Measurements from ENCODE around the gene CKAP4.
A peak's percentile ranks its signal among the peaks of the same experiment; 100 is the strongest.

Gene CKAP4

DNA sequence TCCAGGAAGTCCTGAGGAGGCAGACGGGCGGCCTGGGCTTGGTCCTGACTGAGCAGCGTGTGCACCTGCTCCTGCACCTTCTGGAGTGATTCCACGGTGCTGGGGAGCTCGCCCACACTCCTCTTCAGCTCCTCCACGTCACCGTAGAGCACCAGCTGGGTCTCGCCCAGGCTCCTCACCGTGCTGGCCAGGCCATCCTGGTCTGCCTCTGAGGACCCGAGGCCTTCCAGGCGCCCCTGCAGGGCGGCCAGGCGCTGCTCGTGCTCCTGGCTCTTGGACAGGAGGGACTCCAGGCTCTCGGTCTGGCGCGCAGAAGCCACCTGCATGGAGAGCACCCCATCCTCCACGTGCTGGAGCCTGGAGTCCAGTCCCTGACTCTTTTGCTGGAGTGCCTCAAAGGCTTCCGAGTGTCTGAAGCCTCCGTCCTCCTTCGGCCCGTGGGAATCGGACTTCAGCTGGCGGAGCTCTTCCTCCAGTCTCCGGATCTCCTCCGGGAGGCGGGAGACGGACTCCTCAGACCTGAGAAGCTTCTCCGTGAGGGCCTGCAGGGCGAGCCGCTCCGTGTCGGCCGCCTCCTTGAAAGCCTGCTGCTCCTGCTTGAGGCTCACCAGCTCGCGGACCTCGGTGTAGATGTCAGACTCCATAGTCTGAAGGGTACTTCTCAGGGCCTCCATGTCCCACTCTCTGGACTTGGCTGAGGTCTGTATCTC is 8.4 kb downstream of the CKAP4 start:
- DNase-seq (ENCODE audit: low spot score), result no peak

DNA sequence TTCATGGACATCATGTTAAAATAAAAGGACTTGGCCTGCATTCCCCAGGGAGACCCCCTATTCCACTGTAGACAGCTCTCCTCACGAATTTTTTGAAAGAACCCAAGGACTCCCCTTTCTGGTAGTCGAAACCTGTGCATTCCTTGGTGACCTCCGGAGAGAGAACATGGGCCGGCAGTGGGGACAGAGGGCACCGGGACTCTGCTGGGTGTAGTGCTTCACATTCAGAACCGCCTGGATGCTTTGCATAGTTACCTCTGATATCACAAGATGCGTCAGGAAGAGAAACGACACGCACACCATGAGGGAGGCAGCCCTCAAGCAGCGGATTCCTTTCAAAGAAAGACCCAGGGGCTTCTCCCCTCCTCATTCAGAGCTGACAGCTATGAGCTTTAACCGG is 9.7 kb downstream of the CKAP4 start:
- no peak for DNase-seq (ENCODE audit: low spot score)

DNA sequence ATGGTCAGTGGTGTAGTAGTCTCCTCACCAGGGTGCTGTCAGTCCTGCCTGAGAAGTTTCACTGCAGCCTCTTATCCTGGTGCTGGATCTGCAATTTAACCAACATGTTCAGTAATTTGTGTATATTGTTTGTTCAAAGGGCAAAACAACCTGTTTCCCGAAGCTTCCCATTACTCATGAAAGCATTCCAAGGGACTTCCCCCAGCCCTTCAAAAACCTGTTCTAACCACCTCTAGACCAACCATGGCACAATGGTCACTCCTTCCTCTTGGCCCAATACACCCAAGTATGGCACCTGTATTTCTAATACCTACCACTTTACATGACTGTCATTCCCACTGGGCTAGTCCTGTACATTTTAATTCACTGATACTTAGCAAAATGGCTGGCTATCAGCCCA is 12.1 kb downstream of the CKAP4 start:
- DNase-seq (ENCODE audit: low spot score), result no peak

GRCh38 chr12:106234449-106234848 is 13.4 kb downstream of the CKAP4 start:
- DNase-seq (ENCODE audit: low spot score), result no peak

GRCh38 chr12:106233011-106233410 is 14.8 kb downstream of the CKAP4 start:
- no peak for DNase-seq (ENCODE audit: low spot score)

- DNase-seq (ENCODE audit: low spot score), result no peak
Measured at GRCh38 chr12:106229036-106229591, 18.7 kb downstream of the CKAP4 start.

DNA sequence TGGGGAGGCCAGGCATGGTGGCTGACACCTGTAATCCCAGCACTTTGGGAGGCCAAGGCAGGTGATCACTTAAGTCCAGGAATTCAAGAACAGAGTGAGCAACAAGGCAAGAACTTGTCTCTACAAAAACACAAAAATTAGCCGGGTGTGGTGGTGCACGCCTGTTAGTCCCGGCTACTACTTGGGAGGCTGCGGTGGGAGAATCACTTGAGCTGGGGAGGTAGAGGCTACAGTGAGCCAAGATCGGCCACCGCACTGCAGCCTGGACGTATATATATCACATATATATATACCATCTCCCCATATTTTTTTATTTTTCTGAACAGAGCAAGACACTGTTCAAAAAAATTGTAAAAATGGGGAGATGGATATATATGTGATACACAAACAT is 19.5 kb downstream of the CKAP4 start:
- no peak for DNase-seq (ENCODE audit: low spot score)

- peak; percentile 64 for DNase-seq (ENCODE audit: low spot score)
Measured at GRCh38 chr12:106227641-106228319, 20.0 kb downstream of the CKAP4 start.

DNA sequence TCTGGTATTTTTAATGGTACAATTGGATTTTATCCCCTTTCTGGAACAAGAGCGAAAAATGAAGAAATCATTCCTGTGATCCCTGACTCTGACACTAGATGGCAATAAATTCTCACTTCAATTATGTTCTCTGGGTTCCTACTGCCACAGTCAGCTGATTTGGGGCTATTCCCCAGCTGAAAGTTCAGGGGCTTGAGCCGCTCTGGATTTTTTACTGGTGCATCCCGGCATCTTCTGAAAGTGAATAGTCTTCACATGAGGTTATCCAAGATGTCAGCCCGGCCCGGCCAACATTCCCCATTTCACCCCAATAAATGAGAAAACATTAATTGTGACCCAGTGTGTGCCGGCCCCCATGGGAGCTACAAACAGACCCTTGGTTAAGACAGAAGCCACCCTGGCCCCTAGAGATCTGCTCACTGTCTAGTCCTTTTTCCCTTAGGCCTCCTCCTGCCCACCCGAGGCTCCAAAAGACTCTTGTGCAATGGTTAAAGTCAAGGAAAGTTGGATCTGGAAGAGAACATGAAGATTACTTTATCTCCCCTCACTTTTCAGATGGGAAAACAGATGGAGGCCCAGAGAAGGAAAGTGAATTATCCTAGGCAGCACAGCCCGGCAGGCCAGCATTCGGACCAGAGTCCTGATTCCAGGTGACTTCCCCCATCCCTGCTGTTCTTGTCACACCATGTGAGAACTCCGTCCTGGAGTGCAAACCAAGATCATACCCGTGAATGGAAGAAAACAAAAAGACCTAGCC is 20.8 kb downstream of the CKAP4 start:
- peak; percentile 82 for DNase-seq (ENCODE audit: low spot score)

DNA sequence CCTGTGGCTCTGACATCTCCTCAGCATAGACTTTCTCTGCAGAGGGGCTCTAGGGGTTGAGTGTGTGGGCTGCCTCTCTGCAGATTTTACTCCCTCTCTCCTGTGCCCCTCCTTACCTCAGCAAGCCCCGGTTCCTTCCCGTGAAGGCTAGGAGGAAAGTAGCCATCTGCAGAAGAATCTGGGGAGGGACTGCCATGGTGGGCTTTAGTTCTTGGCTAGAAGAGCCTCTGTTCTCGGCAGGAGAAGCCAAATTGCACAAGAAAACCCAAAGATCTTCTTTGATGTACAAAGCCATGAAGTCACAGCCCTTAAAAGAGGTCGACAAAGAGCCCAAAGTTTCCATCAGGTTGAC is 23.5 kb downstream of the CKAP4 start:
- DNase-seq (ENCODE audit: low spot score), result no peak

DNA sequence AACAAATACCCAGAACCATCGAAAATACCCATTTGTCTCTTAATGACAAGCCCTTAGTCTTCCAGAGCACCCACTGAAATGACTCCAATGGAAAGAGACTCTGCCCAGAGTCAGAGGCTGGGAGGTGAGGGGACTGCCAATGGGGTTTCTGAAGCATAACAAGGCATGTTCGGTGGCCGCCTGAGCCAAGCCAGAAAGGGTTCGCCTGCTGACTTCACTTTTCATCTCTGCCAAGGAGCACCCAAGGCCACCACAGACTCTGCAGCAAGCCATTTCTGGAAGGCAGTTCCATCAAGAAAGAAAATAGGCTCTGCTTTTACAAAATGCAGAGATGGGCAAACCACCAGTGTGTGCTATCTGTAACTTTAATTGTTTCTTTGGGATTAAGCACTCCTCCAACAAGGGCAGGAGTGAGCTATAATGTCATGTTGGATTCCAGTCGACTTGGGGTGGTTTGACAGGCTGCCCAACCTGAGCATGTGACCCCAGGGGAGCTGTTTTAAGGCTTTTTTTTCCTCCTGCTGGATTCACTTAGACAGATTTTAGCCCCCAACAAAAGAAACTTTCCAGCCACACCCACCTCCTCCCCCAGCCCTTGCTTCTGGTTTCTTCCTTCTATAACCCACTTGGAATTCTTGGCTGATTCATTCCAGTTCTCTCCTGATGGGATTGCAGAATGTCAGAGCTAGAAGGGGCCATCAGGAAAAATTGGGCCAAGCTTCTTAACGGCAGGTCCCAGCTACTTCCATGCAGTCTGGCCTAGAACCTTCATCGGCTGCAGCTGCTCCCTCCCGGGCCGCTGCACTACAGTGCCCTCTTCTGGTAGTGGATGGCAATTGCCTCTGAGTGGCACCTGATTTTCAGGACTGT is 24.1 kb downstream of the CKAP4 start:
- peak; percentile 80 for DNase-seq (ENCODE audit: low spot score)

DNA sequence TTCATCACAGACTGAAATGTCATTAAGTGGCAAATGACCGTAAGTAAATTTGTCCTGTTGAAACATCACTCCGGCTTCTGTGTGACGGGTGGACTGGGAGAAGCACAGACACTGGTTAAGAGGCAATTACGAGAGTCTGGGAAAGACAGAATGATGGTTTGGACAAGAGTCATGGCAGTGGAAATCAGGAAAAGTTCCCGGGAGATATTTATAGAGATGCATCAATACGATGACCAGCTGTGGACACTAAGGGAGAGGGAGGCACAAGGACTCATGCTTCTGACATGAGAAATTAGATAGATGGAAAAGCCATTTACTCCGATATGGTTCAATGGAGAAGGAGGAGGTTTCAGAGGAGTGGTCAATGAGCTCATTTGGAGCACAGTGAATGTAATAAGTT is 27.3 kb downstream of the CKAP4 start:
- no peak for DNase-seq (ENCODE audit: low spot score)

DNA sequence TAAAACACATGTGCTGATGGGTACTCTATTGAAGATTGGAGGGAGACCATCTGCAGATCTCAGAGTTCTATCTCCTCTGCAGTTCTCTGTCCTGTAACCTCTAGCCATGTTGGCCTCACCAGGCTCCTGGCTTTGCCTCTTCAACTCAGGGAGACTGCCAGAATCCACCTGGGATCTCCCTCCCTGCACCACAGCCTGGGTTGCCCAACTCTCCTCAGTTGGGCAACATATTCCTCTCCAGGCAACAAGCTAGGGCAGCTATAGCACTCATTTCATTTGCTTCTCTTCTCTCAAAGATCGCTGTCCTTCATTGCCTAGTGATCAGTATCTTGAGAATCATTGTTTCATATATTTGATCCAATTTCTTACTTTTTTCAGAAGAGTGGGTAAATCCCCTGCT is 28.8 kb downstream of the CKAP4 start:
- DNase-seq (ENCODE audit: low spot score), result no peak

DNA sequence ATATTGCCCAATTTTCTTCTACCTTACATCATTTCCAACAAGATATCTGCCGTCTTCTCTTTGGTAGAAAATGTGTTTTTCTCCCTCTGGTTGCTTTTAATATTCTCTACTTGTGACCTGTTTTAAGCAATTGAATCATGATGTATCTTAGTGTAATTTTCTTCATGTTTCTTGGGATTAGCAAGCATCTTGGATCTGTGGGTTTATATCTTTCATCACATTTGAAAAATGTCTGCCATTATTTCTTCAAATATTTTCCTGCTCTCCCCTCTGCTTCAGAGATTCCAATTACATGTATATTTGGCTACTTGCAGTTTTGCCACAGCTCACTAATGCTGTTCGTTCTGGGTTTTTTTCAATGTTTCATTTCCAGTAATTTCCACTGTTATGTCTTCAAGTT is 30.1 kb downstream of the CKAP4 start:
- DNase-seq (ENCODE audit: low spot score), result no peak

GRCh38 chr12:106214571-106214970 is 33.2 kb downstream of the CKAP4 start:
- DNase-seq (ENCODE audit: low spot score), result no peak

- no peak for DNase-seq (ENCODE audit: low spot score)
Measured at GRCh38 chr12:106213662-106214061, 34.2 kb downstream of the CKAP4 start.

DNA sequence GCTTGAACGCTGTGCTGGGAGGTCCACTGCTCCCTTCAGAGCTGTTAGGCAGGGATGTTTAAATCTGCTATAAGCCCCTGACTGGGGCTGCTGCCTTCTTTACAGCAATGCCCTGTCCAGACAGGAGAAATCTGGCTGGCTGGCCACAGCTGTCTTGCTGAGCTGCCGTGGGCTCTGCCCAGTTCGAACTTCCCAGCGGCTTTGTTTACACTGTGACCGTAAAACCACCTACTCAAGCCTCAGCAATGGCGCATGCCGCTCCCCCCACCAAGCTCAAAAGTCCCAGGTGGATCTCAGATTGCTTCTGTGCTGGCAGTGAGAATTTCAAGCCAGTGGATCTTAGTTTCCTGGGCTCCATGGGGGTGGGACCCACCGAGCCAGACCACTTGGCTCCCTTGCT is 35.8 kb downstream of the CKAP4 start:
- no peak for DNase-seq (ENCODE audit: low spot score)

DNA sequence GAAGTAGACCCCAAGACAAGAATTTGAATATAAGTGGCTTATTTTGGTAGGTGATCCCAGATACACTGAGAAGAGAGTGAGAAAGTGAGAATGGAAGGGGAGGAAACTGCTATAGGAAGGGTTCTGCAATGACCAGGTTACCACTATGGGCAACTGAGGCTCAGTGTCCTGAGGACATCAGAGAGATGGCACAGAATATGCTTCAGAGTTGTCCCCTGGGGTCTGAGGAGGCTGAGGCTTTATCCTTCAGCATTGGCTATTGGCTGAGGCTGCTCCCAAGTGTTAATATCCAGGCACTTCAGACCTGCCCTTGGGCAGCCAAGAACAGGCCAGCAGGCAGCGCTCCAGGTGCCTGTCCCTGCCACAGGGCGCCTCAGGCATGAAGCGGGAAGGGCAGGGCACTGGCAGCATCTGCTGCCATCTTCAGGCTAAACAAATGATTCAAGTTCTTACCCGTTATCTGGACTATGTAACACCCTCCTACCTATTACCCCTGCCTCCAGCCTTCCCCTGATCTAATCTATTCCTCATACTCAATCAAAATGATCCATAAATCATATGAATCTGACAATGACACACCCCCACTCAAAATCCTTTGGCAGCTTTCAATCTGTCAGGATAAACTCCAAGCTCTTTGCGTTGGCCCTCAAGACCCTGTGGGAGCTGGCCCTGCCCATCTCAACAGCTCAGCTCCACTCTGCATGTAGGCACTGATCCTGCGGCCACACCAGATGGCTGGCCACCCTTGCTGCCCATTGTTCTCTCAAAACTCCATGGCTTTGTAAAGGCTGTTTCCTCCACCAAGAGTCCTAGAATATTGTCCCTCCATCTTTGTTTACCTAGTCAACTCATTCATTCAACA is 42.4 kb downstream of the CKAP4 start:
- no peak for DNase-seq (ENCODE audit: low spot score)

DNA sequence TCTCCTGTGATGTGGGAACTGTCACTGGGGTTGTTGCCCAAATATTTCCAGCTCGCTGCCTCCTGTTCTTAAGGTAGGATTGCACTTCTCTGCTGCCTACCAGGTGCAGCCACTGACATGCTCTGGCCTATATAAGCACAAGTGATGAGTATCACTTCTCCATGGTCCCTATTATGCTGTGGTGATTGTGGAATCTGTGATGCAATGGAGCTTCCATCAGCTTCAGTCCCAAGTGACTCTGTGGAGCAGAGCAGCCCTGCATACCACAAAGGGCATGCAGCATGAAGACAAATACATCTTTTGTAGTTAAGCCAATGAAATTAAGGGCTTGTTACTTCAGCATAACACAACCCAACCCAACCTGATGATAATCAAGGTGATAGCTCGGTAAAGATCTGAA is 43.5 kb downstream of the CKAP4 start:
- no peak for DNase-seq (ENCODE audit: low spot score)

DNA sequence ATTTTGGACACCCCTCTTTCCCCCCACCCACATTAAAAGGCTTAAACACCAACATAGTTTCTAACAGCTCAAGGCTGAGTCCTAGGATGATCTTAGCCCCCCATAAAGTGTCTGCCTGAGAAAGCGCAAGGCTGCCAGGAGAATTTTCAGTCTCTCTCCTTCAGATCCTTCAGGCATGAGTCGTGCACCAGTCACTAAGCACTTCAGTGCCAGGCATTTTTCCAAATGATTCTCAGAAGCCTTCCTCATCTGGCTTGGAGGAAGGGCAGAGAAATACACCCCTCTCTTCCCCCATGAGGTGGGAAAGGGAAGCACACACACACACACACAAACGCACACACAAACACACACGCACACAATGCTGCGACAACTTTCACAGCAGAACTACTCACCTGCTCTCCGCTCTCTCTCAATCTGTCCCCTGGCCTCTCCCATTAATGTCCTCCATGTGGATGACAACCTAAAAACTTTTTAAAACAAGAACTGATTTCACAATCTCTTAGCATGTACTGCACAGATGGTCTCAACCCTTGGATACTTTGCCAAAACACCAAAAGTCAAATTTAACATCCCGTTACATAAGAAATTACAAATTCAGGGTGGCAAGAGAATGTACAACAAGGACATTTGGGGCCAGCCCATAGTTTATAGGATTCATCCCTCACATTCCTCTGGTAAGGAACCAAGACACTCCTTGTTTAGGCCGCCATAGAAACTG is 49.8 kb downstream of the CKAP4 start:
- DNase-seq (ENCODE audit: low spot score), result no peak

Measured in HuH-7.5 (cell line).